ENCODE results near the gene RIBC2. TPM values are rescaled to one million over a fixed set of nuclear protein-coding genes. Genes with fewer than 3 reads are reported as not detected.
"Not testable (repeated sequence)": the region's sequence is repeated elsewhere in the genome, so short reads cannot be mapped to it uniquely, and the experiment has no call there.

RIBC2 gene
- total RNA-seq, 4 donors from 2014 or later, result not detected

DNA sequence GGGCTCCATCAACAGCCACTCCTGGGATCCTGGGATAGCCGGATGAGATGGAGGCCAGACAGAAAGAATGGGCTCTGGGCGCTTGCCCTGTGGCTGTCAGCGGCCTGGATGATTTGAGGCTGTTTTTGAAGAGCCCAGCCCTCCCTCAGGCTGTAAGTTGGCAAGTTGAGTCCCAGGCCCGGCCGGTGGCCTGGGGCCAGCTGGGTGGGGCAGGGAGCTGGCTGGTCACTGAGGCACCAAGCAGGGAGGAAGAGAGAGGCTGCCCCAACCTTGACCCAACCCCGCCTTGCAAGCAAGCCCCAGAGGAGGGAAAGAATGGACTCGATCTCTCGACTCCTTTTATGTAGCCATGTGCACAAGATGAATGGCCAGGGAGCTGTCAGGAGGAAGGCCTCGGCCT is 34.9 kb downstream of the RIBC2 start:
- peak; percentile 95 for DNase-seq (ENCODE audit: extremely low spot score)
- no peaks in the 10 kb centered on the region for H3K9me3 ChIP-seq
- H3K4me1 ChIP-seq, result peaks cover 0 to 56% (median 33%) of the 10 kb centered on the region in 4 donors
- H3K4me3 ChIP-seq, result no peak overlapping the region
- intact Hi-C loops (cut with DNase I), result no loop called here
- peaks cover 0 to 8% (median 0%) of the 10 kb centered on the region in 4 donors for H3K27me3 ChIP-seq
- WGBS, result 93% methylated on average over 7 of the region's 9 CpGs
- H3K27ac ChIP-seq (replicated peaks in 1 of 4), result peak overlapping the region in 2 of 4 donors; percentile 19 to 80
- TF ChIP-seq POLR2AphosphoS5 (IDR thresholded peaks at IDR 0.05) (peak; percentile 13 to 25), EP300 (IDR thresholded peaks at IDR 0.05) (no peak)
- no peaks in the 10 kb centered on the region for H3K36me3 ChIP-seq

DNA sequence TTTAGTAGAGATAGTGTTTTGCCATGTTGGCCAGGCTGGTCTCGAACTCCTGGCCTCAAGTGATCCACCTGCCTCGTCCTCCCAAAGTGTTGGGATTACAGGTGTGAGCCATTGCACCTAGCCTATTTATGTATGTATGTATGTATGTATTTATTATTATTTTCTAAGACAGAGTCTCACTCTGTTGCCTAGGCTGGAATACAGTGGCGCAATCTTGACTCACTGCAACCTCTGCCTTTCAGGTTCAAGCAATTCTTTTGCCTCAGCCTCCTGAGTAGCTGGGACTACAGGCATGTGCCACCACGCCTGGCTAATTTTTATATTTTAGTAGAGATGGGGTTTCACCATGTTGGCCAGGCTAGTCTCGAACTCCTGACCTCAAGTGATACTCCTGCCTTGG is 35.9 kb downstream of the RIBC2 start:
- peak overlapping the region in 3 of 4 donors; percentile 58 to 80 (median 70) for H3K27ac ChIP-seq (replicated peaks in 1 of 4)
- DNase-seq (ENCODE audit: extremely low spot score); H3K4me3 ChIP-seq; H3K9me3 ChIP-seq; H3K36me3 ChIP-seq; intact Hi-C loops (cut with DNase I); H3K27me3 ChIP-seq: not testable (repeated sequence)
- peaks cover 0 to 56% (median 33%) of the 10 kb centered on the region in 4 donors for H3K4me1 ChIP-seq
- WGBS, result 94% methylated on average over 5 of the region's 5 CpGs

DNA sequence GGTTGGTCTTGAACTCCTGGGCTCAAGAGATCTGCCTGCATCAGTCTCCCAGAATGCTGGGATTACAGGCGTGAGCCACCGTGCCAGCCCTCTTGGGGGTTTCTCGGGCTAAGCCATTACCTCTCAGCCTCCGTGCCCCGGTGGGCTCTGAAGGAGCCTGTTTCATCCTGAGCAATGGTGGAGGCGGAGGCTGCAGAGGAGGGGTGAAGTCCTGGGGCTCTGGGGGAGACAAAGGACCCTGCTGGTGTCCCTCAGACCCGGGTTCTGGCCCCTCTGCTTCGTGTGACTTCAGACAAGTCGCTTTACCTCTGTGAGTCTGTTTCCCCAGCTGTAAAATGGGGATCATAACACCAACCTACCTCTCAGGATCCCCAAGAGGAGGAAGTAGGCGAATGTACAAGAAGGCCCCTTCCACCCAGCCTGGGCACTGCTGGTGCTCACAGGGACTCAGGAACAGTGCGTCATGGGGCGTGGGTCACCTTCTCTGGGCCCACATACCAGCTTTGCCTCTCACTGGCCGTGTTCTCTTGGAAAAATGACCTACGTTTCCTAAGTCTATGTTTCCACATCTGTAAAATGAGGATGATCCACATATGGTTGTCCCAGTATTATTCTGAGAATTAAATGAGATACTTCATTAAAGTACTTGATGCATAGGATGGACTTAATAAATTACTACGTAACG is 36.8 kb downstream of the RIBC2 start:
- peaks cover 0 to 56% (median 33%) of the 10 kb centered on the region in 4 donors for H3K4me1 ChIP-seq
- TF ChIP-seq, protein P1, sequence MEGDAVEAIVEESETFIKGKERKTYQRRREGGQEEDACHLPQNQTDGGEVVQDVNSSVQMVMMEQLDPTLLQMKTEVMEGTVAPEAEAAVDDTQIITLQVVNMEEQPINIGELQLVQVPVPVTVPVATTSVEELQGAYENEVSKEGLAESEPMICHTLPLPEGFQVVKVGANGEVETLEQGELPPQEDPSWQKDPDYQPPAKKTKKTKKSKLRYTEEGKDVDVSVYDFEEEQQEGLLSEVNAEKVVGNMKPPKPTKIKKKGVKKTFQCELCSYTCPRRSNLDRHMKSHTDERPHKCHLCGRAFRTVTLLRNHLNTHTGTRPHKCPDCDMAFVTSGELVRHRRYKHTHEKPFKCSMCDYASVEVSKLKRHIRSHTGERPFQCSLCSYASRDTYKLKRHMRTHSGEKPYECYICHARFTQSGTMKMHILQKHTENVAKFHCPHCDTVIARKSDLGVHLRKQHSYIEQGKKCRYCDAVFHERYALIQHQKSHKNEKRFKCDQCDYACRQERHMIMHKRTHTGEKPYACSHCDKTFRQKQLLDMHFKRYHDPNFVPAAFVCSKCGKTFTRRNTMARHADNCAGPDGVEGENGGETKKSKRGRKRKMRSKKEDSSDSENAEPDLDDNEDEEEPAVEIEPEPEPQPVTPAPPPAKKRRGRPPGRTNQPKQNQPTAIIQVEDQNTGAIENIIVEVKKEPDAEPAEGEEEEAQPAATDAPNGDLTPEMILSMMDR (IDR thresholded peaks at IDR 0.05), result no peak
- TF ChIP-seq EP300 (IDR thresholded peaks at IDR 0.05) (no peak), POLR2A (IDR thresholded peaks at IDR 0.05; ENCODE audit: low read depth) (no peak), POLR2AphosphoS5 (IDR thresholded peaks at IDR 0.05) (no peak)
- peaks cover 0 to 8% (median 0%) of the 10 kb centered on the region in 4 donors for H3K27me3 ChIP-seq
- 79% methylated on average over 7 of the region's 16 CpGs for WGBS
- peak overlapping the region; percentile 58 to 80 (median 67) for H3K27ac ChIP-seq (replicated peaks in 1 of 4)
- no peaks in the 10 kb centered on the region for H3K9me3 ChIP-seq
- DNase-seq (ENCODE audit: extremely low spot score), result no peak
- no peak overlapping the region for H3K4me3 ChIP-seq
- no peaks in the 10 kb centered on the region for H3K36me3 ChIP-seq
- intact Hi-C loops (cut with DNase I), result loop anchor here (5.0 kb wide), 1 partner anchor 52 kb away; the partner anchor contains the start of gene FBLN1

DNA sequence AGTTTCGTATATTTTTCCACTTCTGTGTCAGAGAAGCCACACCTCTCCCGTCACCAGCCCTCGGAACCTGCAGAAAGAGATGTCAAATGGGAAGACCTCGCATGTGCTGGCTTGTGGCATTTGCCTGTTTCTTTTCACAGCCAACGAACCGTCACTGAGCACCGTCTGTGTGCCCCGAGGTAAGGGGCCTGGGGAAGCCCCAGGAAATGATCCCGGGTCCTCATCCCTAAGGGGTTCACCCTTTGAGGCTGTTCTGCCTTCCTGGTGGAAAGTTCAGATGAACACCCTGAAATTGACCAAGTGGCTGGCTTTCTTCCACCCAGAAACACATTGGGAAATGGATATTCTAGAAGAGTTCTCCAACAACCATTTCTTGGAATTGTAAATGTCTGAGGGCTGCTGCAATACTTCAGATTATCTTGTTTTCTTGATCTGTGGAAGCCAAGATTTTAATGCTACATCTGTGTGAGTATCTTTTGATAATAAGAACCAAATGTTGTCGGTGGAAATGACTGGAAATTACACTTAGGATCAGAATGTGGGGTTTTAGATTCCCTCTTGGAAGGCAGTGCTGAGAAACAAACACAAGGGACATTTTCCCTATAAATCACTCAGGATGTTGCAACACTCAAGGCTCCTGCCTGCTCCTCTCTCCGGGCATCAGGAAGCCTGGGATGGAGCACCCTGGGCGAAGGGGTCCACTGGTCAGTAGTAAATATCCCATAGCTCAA is 37.6 kb downstream of the RIBC2 start:
- intact Hi-C loops (cut with DNase I), result loop anchor here (5.0 kb wide), 1 partner anchor 51 kb away; the partner anchor contains the start of gene FBLN1
- Histone ChIP-seq H3K9me3 (no peaks in the 10 kb centered on the region), H3K4me1 (peaks cover 0 to 56% (median 33%) of the 10 kb centered on the region in 4 donors), H3K27me3 (peaks cover 0 to 8% (median 0%) of the 10 kb centered on the region in 4 donors), H3K27ac (replicated peaks in 1 of 4) (peak overlapping the region; percentile 58 to 80 (median 67)), H3K36me3 (no peaks in the 10 kb centered on the region), H3K4me3 (no peak overlapping the region)
- WGBS, result 60% methylated on average over 12 of the region's 12 CpGs
- DNase-seq (ENCODE audit: extremely low spot score), result no peak
- peak; percentile 17 to 62 for TF ChIP-seq POLR2AphosphoS5 (IDR thresholded peaks at IDR 0.05)
- TF ChIP-seq EP300 (IDR thresholded peaks at IDR 0.05), result no peak
- TF ChIP-seq POLR2A (IDR thresholded peaks at IDR 0.05; ENCODE audit: low read depth), result no peak
- TF ChIP-seq, protein P1 (IDR thresholded peaks at IDR 0.05), result no peak

DNA sequence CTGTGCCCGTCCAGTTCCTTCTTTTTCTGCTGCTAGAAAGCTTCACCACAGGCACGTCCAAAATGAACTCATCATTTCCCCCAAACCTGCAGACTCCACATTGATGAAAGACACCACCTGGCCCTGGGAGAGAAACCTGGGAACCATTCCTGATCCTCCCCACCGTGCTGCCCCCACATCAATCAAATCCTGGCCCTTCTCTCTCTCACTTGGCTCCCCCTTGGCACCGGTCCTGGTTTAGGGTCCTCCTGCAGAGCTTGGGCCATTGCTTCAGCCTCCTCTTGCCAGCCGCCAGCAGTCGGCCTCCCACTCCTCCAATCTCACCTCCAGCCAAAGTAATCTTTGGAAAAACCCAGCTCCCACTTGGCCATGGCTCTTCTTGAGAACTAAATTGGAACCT is 38.5 kb downstream of the RIBC2 start:
- WGBS, result 77% methylated on average over 6 of the region's 6 CpGs
- Histone ChIP-seq H3K4me3 (no peak overlapping the region), H3K27ac (replicated peaks in 1 of 4) (peak overlapping the region; percentile 38 to 80 (median 64)), H3K27me3 (peaks cover 0 to 13% (median 0%) of the 10 kb centered on the region in 4 donors), H3K4me1 (peaks cover 0 to 56% (median 33%) of the 10 kb centered on the region in 4 donors), H3K9me3 (no peaks in the 10 kb centered on the region), H3K36me3 (no peaks in the 10 kb centered on the region)
- DNase-seq (ENCODE audit: extremely low spot score), result no peak
- intact Hi-C loops (cut with DNase I), result loop anchor here (5.0 kb wide), 1 partner anchor 50 kb away; the partner anchor contains the start of gene FBLN1
- TF ChIP-seq POLR2AphosphoS5 (IDR thresholded peaks at IDR 0.05), result no peak
- TF ChIP-seq, protein P1 (IDR thresholded peaks at IDR 0.05), result no peak
- no peak for TF ChIP-seq POLR2A (IDR thresholded peaks at IDR 0.05; ENCODE audit: low read depth)
- TF ChIP-seq EP300 (IDR thresholded peaks at IDR 0.05), result no peak
